Measurements from ENCODE around the gene SLC26A2. TPM values are rescaled to one million over a fixed set of nuclear protein-coding genes. Genes with fewer than 3 reads are reported as not detected.
A peak's percentile ranks its signal among the peaks of the same experiment; 100 is the strongest.

The SLC26A2 gene
- total RNA-seq, 2 donors from 2014 or later, result 19.4 to 31.0 TPM

GRCh38 chr5:150016537-150016936 is 56.0 kb downstream of the SLC26A2 start:
- intact Hi-C loops (cut with DNase I), result no loop called here
- peaks cover 4% of the 10 kb centered on the region for H3K4me1 ChIP-seq (replicated peaks)
- TF ChIP-seq POLR2AphosphoS5 (IDR thresholded peaks at IDR 0.05) (no peak), POLR2A (IDR thresholded peaks at IDR 0.05) (no peak)
- TF ChIP-seq, protein P1, sequence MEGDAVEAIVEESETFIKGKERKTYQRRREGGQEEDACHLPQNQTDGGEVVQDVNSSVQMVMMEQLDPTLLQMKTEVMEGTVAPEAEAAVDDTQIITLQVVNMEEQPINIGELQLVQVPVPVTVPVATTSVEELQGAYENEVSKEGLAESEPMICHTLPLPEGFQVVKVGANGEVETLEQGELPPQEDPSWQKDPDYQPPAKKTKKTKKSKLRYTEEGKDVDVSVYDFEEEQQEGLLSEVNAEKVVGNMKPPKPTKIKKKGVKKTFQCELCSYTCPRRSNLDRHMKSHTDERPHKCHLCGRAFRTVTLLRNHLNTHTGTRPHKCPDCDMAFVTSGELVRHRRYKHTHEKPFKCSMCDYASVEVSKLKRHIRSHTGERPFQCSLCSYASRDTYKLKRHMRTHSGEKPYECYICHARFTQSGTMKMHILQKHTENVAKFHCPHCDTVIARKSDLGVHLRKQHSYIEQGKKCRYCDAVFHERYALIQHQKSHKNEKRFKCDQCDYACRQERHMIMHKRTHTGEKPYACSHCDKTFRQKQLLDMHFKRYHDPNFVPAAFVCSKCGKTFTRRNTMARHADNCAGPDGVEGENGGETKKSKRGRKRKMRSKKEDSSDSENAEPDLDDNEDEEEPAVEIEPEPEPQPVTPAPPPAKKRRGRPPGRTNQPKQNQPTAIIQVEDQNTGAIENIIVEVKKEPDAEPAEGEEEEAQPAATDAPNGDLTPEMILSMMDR (IDR thresholded peaks at IDR 0.05), result no peak
- H3K27ac ChIP-seq, result no peak overlapping the region
- H3K4me3 ChIP-seq, result no peak overlapping the region
- no peaks in the 10 kb centered on the region for H3K27me3 ChIP-seq (replicated peaks; ENCODE audit: insufficient read depth)
- no peaks in the 10 kb centered on the region for H3K9me3 ChIP-seq
- DNase-seq (ENCODE audit: low spot score), result no peak
- no peaks in the 10 kb centered on the region for H3K36me3 ChIP-seq

- Histone ChIP-seq H3K36me3 (no peaks in the 10 kb centered on the region), H3K4me3 (no peak overlapping the region), H3K9me3 (no peaks in the 10 kb centered on the region), H3K27ac (peak overlapping the region in 1 of 2 donors; percentile 2), H3K27me3 (replicated peaks; ENCODE audit: insufficient read depth) (no peaks in the 10 kb centered on the region), H3K4me1 (replicated peaks) (peaks cover 4% of the 10 kb centered on the region)
- TF ChIP-seq POLR2A (IDR thresholded peaks at IDR 0.05) (no peak), POLR2AphosphoS5 (IDR thresholded peaks at IDR 0.05) (no peak)
- TF ChIP-seq, protein P1 (IDR thresholded peaks at IDR 0.05), result no peak
- intact Hi-C loops (cut with DNase I), result no loop called here
- 50% methylated on average over 6 of the region's 6 CpGs for WGBS
- no peak for DNase-seq (ENCODE audit: low spot score)
These were observed 56.9 kb downstream of the SLC26A2 start for GRCh38 chr5:150017226-150018005.

- Histone ChIP-seq H3K4me1 (replicated peaks) (peaks cover 4% of the 10 kb centered on the region), H3K27ac (no peak overlapping the region), H3K9me3 (no peaks in the 10 kb centered on the region), H3K36me3 (no peaks in the 10 kb centered on the region), H3K4me3 (no peak overlapping the region), H3K27me3 (replicated peaks; ENCODE audit: insufficient read depth) (no peaks in the 10 kb centered on the region)
- 97% methylated on average over 1 of the region's 1 CpG for WGBS
- TF ChIP-seq, protein P1 (IDR thresholded peaks at IDR 0.05), result no peak
- TF ChIP-seq POLR2AphosphoS5 (IDR thresholded peaks at IDR 0.05) (no peak), POLR2A (IDR thresholded peaks at IDR 0.05) (no peak)
- DNase-seq (ENCODE audit: low spot score), result no peak
- intact Hi-C loops (cut with DNase I), result loop anchor here (10.0 kb wide), 1 partner anchor 195 kb away; no protein-coding TSS in a partner anchor
These were observed 59.7 kb downstream of the SLC26A2 start for GRCh38 chr5:150020249-150020648.

DNA sequence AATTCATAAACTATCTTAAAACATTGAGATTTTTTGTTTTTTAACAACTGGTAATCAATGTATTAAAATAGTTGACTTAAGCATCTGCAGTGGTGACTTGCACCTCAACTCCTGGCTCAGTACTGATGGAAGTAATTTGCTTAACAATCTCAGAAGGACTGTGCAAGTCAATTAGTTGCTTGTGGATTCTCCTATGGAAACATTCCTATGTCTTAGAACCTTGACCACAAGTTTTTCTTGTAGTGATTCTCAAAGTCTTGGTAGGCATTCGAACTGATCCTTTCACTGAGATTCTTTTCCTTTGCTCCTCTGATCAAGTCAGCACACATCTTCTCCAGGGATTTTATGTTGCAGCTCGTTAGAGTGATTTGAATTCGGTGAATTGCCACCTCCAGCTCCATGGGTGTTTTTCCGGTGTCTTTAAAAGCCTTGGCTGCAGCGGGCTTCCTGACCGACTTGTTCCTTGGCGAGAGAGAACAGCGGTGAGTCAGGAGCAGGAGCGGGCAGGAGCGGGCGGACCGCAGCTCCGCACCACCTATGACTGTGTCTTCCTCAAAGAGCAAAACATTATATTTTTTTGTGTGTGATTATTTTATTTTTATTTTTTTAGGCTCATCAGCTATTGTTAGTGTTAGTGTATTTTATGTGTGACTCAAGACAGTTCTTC is 61.1 kb downstream of the SLC26A2 start:
- H3K4me1 ChIP-seq (replicated peaks), result peaks cover 4% of the 10 kb centered on the region
- H3K27ac ChIP-seq, result peak overlapping the region; percentile 40 to 55
- no peaks in the 10 kb centered on the region for H3K27me3 ChIP-seq (replicated peaks; ENCODE audit: insufficient read depth)
- peak; percentile 67 for DNase-seq (ENCODE audit: low spot score)
- no peaks in the 10 kb centered on the region for H3K36me3 ChIP-seq
- no peak overlapping the region for H3K4me3 ChIP-seq
- WGBS, result 32% methylated on average over 13 of the region's 13 CpGs
- intact Hi-C loops (cut with DNase I), result loop anchor here (10.0 kb wide), 1 partner anchor 193 kb away; no protein-coding TSS in a partner anchor
- peak; percentile 47 for TF ChIP-seq POLR2AphosphoS5 (IDR thresholded peaks at IDR 0.05)
- TF ChIP-seq POLR2A (IDR thresholded peaks at IDR 0.05), result no peak
- H3K9me3 ChIP-seq, result no peaks in the 10 kb centered on the region

DNA sequence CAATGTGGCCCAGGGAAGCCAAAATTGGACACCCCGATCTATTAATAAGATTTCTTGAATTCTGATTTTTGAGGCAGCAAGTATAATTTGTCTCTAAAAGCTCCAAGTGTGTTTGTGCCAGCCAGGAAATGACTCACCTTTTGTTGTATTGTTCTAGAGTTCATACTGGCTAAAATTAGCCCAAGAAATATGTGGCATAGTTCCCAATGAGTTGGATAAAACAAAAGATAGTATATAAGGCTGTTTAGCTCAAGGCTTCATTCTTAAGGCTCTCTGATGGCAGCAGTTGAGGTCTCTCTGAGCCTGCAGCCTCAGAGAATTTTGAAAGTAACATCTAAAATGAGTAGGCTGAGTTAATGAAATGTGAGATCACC is 61.6 kb downstream of the SLC26A2 start:
- WGBS, result 26% methylated on average over 1 of the region's 1 CpG
- DNase-seq (ENCODE audit: low spot score), result peak; percentile 21
- peaks cover 3% of the 10 kb centered on the region for H3K4me1 ChIP-seq (replicated peaks)

More for the DNA sequence above, 61.6 kb downstream of the SLC26A2 start:
- Histone ChIP-seq H3K27me3 (replicated peaks; ENCODE audit: insufficient read depth) (no peaks in the 10 kb centered on the region), H3K36me3 (no peaks in the 10 kb centered on the region), H3K4me3 (no peak overlapping the region), H3K9me3 (no peaks in the 10 kb centered on the region), H3K27ac (peak overlapping the region; percentile 40 to 55)
- TF ChIP-seq POLR2AphosphoS5 (IDR thresholded peaks at IDR 0.05) (peak; percentile 8), POLR2A (IDR thresholded peaks at IDR 0.05) (no peak)
- TF ChIP-seq, protein P1 (IDR thresholded peaks at IDR 0.05), result no peak
- intact Hi-C loops (cut with DNase I), result loop anchor here (10.0 kb wide), 1 partner anchor 193 kb away; no protein-coding TSS in a partner anchor
